Mononuclear cell (primary cell): Measurements from ENCODE around the gene TTC3. TPM values are rescaled to one million over a fixed set of nuclear protein-coding genes. Genes with fewer than 3 reads are reported as not detected.
"Not testable (repeated sequence)": the region's sequence is repeated elsewhere in the genome, so short reads cannot be mapped to it uniquely, and the experiment has no call there.

Experiments
- H3K27me3 ChIP-seq: 2 replicates; pipeline ENCODE4 v1.6.0; 2011; ENCODE audit warnings: low read length, control low read depth; ENCODE audit not compliant: insufficient read depth
- H3K4me1 ChIP-seq: 2 replicates; pipeline ENCODE4 v1.5.1; 2011; ENCODE audit warnings: mild to moderate bottlenecking, low read length, control low read depth; ENCODE audit not compliant: insufficient read depth
- H3K4me3 ChIP-seq: 2 replicates; pipeline ENCODE4 v1.5.1; 2011; ENCODE audit warnings: mild to moderate bottlenecking, low read length, moderate library complexity
- H3K9me3 ChIP-seq: 2 replicates; pipeline ENCODE4 v1.5.1; 2011; ENCODE audit warnings: low read depth, mild to moderate bottlenecking, control low read depth, low read length
- total RNA-seq: library from RNA; depleted of rRNA; stranded (reverse); fragments of >200 nt; gene quantifications from one replicate; pipeline ENCODE4 v1.2.3, GENCODE V29; 2012

The TTC3 gene, protein sequence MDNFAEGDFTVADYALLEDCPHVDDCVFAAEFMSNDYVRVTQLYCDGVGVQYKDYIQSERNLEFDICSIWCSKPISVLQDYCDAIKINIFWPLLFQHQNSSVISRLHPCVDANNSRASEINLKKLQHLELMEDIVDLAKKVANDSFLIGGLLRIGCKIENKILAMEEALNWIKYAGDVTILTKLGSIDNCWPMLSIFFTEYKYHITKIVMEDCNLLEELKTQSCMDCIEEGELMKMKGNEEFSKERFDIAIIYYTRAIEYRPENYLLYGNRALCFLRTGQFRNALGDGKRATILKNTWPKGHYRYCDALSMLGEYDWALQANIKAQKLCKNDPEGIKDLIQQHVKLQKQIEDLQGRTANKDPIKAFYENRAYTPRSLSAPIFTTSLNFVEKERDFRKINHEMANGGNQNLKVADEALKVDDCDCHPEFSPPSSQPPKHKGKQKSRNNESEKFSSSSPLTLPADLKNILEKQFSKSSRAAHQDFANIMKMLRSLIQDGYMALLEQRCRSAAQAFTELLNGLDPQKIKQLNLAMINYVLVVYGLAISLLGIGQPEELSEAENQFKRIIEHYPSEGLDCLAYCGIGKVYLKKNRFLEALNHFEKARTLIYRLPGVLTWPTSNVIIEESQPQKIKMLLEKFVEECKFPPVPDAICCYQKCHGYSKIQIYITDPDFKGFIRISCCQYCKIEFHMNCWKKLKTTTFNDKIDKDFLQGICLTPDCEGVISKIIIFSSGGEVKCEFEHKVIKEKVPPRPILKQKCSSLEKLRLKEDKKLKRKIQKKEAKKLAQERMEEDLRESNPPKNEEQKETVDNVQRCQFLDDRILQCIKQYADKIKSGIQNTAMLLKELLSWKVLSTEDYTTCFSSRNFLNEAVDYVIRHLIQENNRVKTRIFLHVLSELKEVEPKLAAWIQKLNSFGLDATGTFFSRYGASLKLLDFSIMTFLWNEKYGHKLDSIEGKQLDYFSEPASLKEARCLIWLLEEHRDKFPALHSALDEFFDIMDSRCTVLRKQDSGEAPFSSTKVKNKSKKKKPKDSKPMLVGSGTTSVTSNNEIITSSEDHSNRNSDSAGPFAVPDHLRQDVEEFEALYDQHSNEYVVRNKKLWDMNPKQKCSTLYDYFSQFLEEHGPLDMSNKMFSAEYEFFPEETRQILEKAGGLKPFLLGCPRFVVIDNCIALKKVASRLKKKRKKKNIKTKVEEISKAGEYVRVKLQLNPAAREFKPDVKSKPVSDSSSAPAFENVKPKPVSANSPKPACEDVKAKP (N-terminal part only)
- total RNA-seq: 165 TPM

GRCh38 chr21:37072988-37073416, at the start of gene TTC3, which contains the start of gene PIGP:
Gene TTC3 (plus strand): TSS chr21:37073254. CDS start chr21:37087258, 14,004 bp downstream.
Gene PIGP (minus strand): TSS chr21:37073071. CDS start chr21:37072515, 556 bp downstream.
- Histone ChIP-seq H3K9me3 (no peaks in the 10 kb centered on the region), H3K4me3 (peak within 1 kb of the TSS; percentile 65), H3K4me1 (peaks cover 21% of the 10 kb centered on the region), H3K27me3 (no peaks in the 10 kb centered on the region)

- H3K9me3 ChIP-seq: no peaks in the 10 kb centered on the region
- H3K4me1 ChIP-seq: no peaks in the 10 kb centered on the region
- no peaks in the 10 kb centered on the region for H3K27me3 ChIP-seq
- no peak overlapping the region for H3K4me3 ChIP-seq
Measured at GRCh38 chr21:37026499-37026898, 46.6 kb upstream of the TTC3 start.

- no peaks in the 10 kb centered on the region for H3K4me1 ChIP-seq
- H3K9me3 ChIP-seq: no peaks in the 10 kb centered on the region
- H3K27me3 ChIP-seq: no peaks in the 10 kb centered on the region
- H3K4me3 ChIP-seq: no peak overlapping the region
Measured at GRCh38 chr21:37028570-37028969, 44.5 kb upstream of the TTC3 start.

DNA sequence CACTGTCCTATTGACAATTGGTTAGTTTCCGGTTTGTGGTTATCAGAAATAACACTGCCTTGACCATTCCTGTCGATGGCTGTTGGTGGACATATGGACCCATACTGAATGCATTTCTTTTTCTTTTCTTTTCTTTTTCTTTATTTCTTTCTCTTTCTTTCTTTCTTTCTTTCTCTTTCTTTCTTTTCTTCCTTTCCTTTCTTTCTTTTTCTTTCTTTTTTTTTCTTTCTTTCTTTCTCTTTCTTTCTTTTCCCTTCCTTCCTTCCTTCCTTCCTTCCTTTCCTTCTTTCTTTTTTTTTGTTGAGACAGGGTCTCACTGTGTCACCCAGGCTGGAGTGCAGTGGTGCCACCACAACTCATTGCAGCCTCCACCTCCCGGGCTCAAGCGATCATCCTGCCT, 42.2 kb upstream of the TTC3 start:
- Histone ChIP-seq H3K27me3 (no peaks in the 10 kb centered on the region), H3K9me3 (no peaks in the 10 kb centered on the region), H3K4me1 (no peaks in the 10 kb centered on the region), H3K4me3 (no peak overlapping the region)

DNA sequence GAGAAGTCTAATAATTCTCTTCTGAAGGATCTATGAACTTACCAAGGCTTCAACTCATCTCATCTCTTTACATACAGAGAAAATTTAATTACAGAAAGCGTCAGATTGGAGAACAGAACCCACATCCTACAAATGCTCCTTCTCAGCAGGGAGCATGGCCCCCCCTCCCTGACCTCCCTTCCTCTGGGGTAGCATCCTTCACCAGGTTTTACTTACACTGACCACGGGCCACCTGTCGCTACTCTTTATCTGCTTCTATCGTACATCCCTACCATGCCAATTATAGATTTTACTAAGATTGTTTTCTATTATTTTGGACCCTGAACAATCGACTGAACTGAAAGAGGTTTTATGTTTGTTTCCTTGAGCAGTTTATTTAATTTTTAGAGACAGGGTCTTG, 40.8 kb upstream of the TTC3 start:
- Histone ChIP-seq H3K27me3 (no peaks in the 10 kb centered on the region), H3K4me1 (no peaks in the 10 kb centered on the region), H3K9me3 (no peaks in the 10 kb centered on the region), H3K4me3 (no peak overlapping the region)

DNA sequence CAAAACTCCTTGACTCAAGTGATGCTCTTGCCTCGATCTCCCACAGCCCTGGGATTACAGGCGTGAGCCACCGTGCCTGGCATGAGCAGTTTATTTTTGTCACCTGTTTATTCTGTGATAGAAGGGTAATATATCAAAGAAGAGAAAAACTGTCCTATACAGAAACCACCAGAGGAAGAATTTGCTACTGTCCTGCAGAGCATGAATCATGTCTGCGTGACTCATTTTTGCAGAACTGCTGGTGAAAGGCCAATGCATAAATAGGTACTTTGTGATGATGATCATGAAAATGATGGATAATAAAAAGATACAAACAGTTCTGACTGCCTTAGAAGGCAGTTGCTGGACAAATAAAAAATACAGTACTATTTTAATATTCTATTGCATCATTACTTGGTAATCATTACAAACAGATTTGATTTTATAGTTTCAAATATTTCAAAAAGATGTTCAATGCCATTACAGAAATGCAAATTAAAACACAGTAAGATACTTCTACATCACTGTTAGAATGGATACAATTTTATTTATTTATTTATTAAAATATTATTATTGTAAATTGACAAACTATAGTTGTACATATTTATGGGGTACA, 40.1 kb upstream of the TTC3 start:
- Histone ChIP-seq H3K4me3 (no peak overlapping the region), H3K27me3 (no peaks in the 10 kb centered on the region), H3K4me1 (no peaks in the 10 kb centered on the region), H3K9me3 (no peaks in the 10 kb centered on the region)

- not testable (repeated sequence) for H3K4me3 ChIP-seq, H3K4me1 ChIP-seq, H3K9me3 ChIP-seq, H3K27me3 ChIP-seq
Measured at GRCh38 chr21:37034394-37034793, 38.7 kb upstream of the TTC3 start.

GRCh38 chr21:37036177-37036576, 36.9 kb upstream of the TTC3 start:
- Histone ChIP-seq H3K9me3 (no peaks in the 10 kb centered on the region), H3K27me3 (no peaks in the 10 kb centered on the region), H3K4me3 (no peak overlapping the region), H3K4me1 (no peaks in the 10 kb centered on the region)

DNA sequence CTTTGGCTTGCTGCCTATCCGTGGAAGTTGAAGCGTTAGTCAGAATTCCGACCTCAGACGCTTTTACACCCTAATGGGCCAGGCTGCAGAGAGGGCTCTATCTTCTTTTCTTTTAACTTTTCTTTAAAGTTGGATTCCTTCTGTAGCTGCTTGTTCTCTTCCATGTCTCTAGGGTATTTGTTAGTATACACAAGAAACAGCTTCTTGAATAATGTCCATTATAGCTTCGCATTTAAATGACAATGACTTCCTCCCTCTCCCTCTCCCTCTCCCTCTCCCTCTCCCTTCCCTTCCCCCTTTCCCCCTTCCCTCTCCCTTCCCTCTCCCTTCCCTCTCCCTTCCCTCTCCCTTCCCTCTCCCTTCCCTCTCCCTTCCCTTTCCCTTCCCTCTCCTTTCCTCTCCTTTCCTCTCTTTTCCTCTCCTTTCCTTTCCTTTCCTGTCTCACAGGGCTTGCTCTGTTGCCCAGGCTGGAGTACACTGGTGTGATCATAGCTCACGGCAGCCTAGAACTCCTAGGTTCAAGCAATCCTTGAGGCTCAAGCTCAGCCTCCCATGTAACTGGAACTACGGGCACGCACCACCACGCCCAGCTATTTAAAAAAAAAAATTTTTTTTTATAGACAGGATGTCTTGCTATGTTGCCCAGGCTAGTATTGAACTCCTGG, 33.5 kb upstream of the TTC3 start:
- H3K4me1 ChIP-seq: peaks cover 1% of the 10 kb centered on the region
- H3K9me3 ChIP-seq: no peaks in the 10 kb centered on the region
- H3K27me3 ChIP-seq: no peaks in the 10 kb centered on the region
- no peak overlapping the region for H3K4me3 ChIP-seq

DNA sequence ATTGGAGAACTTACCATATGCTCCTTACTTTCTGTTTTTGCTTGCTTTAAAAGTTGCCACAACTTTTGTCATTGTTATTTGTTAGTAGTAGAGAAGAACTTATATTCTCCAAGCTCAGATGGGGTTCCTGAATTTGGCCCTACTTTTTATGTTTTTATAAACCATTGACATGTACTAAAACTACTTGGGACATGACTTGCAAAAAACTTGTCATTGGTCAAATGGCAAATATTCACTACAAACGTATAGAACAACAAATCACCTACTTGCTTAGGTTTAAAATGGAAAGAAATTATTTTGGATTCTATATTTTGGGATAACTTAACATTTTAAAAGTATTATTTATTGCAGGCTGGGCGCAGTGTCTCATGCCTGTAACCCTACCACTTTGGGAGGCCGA, 32.8 kb upstream of the TTC3 start:
- no peaks in the 10 kb centered on the region for H3K9me3 ChIP-seq
- H3K27me3 ChIP-seq: no peaks in the 10 kb centered on the region
- no peak overlapping the region for H3K4me3 ChIP-seq
- peaks cover 8% of the 10 kb centered on the region for H3K4me1 ChIP-seq

DNA sequence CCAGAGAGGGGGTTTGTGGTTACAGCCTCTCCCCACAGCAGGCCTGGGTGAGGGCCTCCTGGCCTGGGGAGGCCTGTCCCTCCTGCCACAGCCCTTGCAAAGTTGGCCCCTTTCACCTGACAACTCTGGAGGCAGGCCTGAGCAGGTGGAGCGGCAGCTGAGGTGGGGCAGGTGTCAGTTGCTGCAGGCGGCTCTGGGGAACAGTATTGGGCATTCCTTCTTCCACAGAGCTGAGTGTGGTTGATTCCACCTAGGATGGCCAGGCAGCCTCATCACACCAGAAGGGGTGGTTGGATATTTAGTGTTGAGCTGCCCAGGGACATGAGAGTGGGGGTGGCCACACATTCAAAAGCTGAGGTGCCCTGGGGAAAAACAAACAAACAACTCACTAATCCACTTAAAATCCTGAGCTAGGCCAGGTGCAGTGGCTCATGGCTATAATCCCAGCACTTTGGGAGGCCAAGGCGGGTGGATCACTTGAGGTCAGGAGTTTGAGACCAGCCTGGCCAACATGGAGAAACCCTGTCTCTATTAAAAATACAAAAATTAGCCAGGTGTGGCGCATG, 31.3 kb upstream of the TTC3 start:
- H3K4me3 ChIP-seq: no peak overlapping the region
- peaks cover 11% of the 10 kb centered on the region for H3K4me1 ChIP-seq
- no peaks in the 10 kb centered on the region for H3K27me3 ChIP-seq
- no peaks in the 10 kb centered on the region for H3K9me3 ChIP-seq

GRCh38 chr21:37043818-37044217, 29.2 kb upstream of the TTC3 start:
- H3K4me1 ChIP-seq: peaks cover 11% of the 10 kb centered on the region
- H3K4me3 ChIP-seq: no peak overlapping the region
- no peaks in the 10 kb centered on the region for H3K27me3 ChIP-seq
- no peaks in the 10 kb centered on the region for H3K9me3 ChIP-seq

- Histone ChIP-seq H3K27me3 (no peaks in the 10 kb centered on the region), H3K4me3 (no peak overlapping the region), H3K9me3 (no peaks in the 10 kb centered on the region), H3K4me1 (peaks cover 11% of the 10 kb centered on the region)
Measured at GRCh38 chr21:37044643-37045042, 28.4 kb upstream of the TTC3 start.

GRCh38 chr21:37045149-37045548, 27.9 kb upstream of the TTC3 start:
- no peak overlapping the region for H3K4me3 ChIP-seq
- H3K9me3 ChIP-seq: no peaks in the 10 kb centered on the region
- no peaks in the 10 kb centered on the region for H3K27me3 ChIP-seq
- H3K4me1 ChIP-seq: peaks cover 11% of the 10 kb centered on the region
